Mammary epithelial cell (primary cell): Measurements from ENCODE around the gene MCOLN3.

Experiments used
- EZH2 ChIP-seq: IDR thresholded peaks from 2 replicates; pipeline ENCODE4 v1.6.1; 2012; ENCODE audit warnings: low read length, inconsistent platforms, borderline replicate concordance
- TF ChIP-seq, protein P1 (sequence below), 2 donors: IDR thresholded peaks in 1 of 2; conservative IDR thresholded peaks in 1 of 2; 2 replicates each; pipeline ENCODE4 v1.5.1; 2011 to 2012; ENCODE audit warnings: inconsistent platforms in 2 of 2, low read length in 2 of 2, mild to moderate bottlenecking in 2 of 2, control low read depth in 1 of 2, low read depth in 1 of 2; ENCODE audit not compliant: insufficient read depth in 1 of 2; ENCODE audit errors: extremely low read depth in 1 of 2

DNA sequence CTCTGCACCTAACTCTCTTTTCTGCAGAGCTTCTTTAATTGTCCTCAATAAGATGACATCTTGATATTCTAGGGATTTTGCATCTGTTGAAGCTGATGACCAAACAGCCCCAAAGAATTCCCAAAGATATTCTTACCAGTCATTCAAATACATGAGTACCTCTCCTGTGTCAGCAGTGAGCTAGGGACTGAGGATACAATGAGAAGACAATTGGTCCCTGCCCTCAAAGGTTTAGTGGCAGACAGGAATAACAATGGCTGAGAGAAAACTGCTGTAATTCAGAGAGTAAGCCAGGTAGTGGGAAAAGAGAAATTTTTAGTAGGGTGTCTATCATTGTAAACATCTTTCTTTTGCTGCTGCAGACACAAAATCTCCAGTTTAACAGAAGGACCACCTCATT, 5.9 kb downstream of the MCOLN3 start:
- no peak for TF ChIP-seq EZH2
- TF ChIP-seq, protein P1, sequence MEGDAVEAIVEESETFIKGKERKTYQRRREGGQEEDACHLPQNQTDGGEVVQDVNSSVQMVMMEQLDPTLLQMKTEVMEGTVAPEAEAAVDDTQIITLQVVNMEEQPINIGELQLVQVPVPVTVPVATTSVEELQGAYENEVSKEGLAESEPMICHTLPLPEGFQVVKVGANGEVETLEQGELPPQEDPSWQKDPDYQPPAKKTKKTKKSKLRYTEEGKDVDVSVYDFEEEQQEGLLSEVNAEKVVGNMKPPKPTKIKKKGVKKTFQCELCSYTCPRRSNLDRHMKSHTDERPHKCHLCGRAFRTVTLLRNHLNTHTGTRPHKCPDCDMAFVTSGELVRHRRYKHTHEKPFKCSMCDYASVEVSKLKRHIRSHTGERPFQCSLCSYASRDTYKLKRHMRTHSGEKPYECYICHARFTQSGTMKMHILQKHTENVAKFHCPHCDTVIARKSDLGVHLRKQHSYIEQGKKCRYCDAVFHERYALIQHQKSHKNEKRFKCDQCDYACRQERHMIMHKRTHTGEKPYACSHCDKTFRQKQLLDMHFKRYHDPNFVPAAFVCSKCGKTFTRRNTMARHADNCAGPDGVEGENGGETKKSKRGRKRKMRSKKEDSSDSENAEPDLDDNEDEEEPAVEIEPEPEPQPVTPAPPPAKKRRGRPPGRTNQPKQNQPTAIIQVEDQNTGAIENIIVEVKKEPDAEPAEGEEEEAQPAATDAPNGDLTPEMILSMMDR (conservative IDR thresholded peaks at IDR 0.05 in 1 of 2, IDR thresholded peaks at IDR 0.05 in 1 of 2; ENCODE audit: extremely low read depth in 1 of 2, insufficient read depth in 1 of 2, low read depth in 1 of 2, low read length in 2 of 2), result no peak
